Measurements from ENCODE around the gene TEX47. TPM values are rescaled to one million over a fixed set of nuclear protein-coding genes. Genes with fewer than 3 reads are reported as not detected.

The TEX47 gene
- total RNA-seq: not detected

- Mint-ChIP-seq H3K4me3 (no peak within 1 kb of the TSS), H3K4me1 (no peaks in the 10 kb centered on the region), H3K27me3 (peaks cover 3% of the 10 kb centered on the region), H3K36me3 (ENCODE audit: low read depth) (no peaks in the 10 kb centered on the region), H3K9me3 (no peaks in the 10 kb centered on the region), H3K27ac (no peak within 1 kb of the TSS)
- no peak for ATAC-seq (replicated peaks)
Observed at GRCh38 chr7:88795553-88795952, at the start of gene TEX47. Gene TEX47 (minus strand): TSS chr7:88795737. CDS start chr7:88794942, 795 bp downstream.

DNA sequence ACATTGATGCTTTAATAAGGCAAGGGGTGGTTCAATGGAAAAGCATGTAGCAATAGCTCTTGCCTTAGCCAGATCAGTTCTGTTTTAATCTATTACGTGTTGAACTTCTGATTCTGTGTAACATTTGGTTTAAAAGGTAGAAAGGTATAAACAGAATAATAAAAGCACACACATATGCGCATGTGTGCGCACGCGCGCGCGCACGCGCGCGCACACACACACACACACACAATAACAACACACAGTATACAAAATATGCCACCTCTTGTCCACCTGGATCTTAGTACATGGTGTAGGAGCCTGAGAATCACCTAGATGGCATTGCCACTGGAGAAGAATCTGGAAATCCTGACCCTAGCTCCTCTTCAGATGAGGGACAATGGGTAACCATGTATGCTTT lies 49.6 kb upstream of the TEX47 start:
- Mint-ChIP-seq H3K36me3 (ENCODE audit: low read depth) (no peaks in the 10 kb centered on the region), H3K4me1 (no peaks in the 10 kb centered on the region), H3K27me3 (no peaks in the 10 kb centered on the region), H3K4me3 (no peak overlapping the region), H3K27ac (no peak overlapping the region), H3K9me3 (no peaks in the 10 kb centered on the region)
- no peak for ATAC-seq (replicated peaks)

DNA sequence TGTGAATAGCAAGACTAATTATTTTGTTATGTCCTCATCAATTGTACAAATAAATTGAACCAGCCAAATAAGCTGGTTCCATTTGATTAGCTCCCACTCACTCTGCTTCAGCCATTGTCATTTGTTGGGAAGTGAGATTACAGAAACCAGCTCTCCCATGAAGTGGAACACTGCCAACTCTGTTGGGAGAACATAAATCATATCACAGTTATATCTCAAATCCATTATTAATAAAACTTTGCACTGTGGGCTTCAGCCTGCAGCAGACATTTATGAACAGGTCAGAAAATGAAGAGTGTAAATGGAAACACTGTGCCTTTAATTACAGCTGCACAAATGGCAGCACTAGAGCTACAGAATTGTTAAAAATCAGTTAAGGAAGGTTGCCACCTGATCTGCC lies 46.7 kb upstream of the TEX47 start:
- Mint-ChIP-seq H3K27me3 (no peaks in the 10 kb centered on the region), H3K36me3 (ENCODE audit: low read depth) (no peaks in the 10 kb centered on the region), H3K27ac (no peak overlapping the region), H3K4me3 (no peak overlapping the region), H3K4me1 (no peaks in the 10 kb centered on the region), H3K9me3 (no peaks in the 10 kb centered on the region)
- ATAC-seq (replicated peaks): no peak

DNA sequence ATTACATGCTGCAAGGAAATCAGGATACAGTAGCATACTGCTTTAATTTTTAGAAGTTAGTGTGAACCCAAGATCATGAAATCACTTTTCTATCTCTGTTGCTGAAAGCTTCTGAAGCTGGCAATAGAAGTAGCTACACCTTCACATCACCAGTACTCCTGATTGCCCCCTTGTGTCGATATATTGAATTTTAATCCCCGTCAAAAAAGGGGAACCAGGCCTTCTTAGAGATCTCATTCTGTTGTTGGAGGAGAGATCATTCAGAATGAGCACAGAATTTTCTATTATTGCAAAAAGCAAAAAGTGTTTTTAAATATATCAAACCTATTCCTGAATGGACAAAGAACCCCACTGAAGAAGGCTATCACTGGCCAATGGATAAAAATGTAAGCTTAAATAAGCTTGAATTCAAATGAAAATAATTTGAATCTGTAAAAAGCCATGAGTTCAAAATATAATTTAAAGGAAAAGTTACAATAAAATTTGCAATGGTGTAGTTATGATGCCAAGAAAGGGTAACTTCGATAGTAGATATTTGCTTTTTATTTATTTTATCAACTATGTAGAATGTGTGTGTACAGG lies 39.7 kb upstream of the TEX47 start:
- Mint-ChIP-seq H3K9me3 (no peaks in the 10 kb centered on the region), H3K27ac (no peak overlapping the region), H3K4me3 (no peak overlapping the region), H3K36me3 (ENCODE audit: low read depth) (no peaks in the 10 kb centered on the region), H3K4me1 (no peaks in the 10 kb centered on the region), H3K27me3 (no peaks in the 10 kb centered on the region)
- ATAC-seq (replicated peaks): no peak

DNA sequence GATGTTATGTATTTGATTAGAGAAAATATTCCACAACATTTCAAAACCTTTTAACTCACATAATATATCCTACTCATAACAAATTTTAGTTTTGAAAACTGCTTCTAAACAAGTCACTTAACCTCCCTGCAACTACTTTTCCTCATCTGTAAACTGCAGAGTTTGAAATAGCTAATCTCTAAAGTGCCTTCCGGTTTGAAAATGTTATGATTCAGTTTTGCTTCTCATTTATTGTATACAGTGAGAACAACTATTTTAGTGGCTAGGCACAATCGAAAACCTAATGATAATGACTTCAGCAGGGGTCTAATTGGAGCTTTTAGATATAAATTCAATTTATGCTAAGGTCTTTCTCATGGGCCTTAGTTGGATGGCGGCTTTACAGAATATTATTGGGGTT lies 30.7 kb upstream of the TEX47 start:
- peaks cover 7% of the 10 kb centered on the region for H3K9me3 Mint-ChIP-seq
- no peaks in the 10 kb centered on the region for H3K4me1 Mint-ChIP-seq
- no peak for ATAC-seq (replicated peaks)
- no peaks in the 10 kb centered on the region for H3K27me3 Mint-ChIP-seq
- no peak overlapping the region for H3K4me3 Mint-ChIP-seq
- H3K36me3 Mint-ChIP-seq (ENCODE audit: low read depth): no peaks in the 10 kb centered on the region
- H3K27ac Mint-ChIP-seq: no peak overlapping the region

DNA sequence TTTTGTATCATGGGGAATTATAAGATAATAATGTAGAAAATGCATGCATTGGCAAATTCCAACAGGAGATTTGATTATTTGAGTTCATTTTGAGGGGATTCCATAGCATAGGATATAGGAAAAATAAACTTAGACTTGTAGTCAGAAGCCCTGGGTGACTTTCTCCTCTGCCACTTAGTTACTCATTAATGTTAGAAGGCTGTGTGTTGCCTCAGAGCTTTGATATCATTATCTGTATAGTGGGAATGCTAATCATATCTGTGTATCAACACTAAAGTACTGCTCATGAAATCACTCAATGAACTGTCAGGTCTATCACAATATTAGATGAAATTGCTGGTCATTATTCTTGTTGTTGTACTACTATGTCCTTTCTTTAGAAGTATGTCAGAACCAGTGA lies 23.0 kb upstream of the TEX47 start:
- ATAC-seq (replicated peaks): no peak

GRCh38 chr7:88806280-88807037 lies 10.9 kb upstream of the TEX47 start:
- no peak for ATAC-seq (replicated peaks)
- Mint-ChIP-seq H3K27me3 (no peaks in the 10 kb centered on the region), H3K36me3 (ENCODE audit: low read depth) (no peaks in the 10 kb centered on the region), H3K4me1 (no peaks in the 10 kb centered on the region), H3K27ac (no peak overlapping the region), H3K4me3 (no peak overlapping the region), H3K9me3 (no peaks in the 10 kb centered on the region)

More for the DNA sequence above, 23.0 kb upstream of the TEX47 start:
- Mint-ChIP-seq H3K36me3 (ENCODE audit: low read depth) (no peaks in the 10 kb centered on the region), H3K27me3 (no peaks in the 10 kb centered on the region), H3K4me3 (no peak overlapping the region), H3K4me1 (no peaks in the 10 kb centered on the region), H3K9me3 (peaks cover 11% of the 10 kb centered on the region), H3K27ac (no peak overlapping the region)

GRCh38 chr7:88801046-88801445 lies 5.5 kb upstream of the TEX47 start:
- no peak overlapping the region for H3K4me3 Mint-ChIP-seq
- no peaks in the 10 kb centered on the region for H3K9me3 Mint-ChIP-seq
- peaks cover 3% of the 10 kb centered on the region for H3K27me3 Mint-ChIP-seq
- no peak for ATAC-seq (replicated peaks)
- no peaks in the 10 kb centered on the region for H3K4me1 Mint-ChIP-seq
- no peaks in the 10 kb centered on the region for H3K36me3 Mint-ChIP-seq (ENCODE audit: low read depth)
- no peak overlapping the region for H3K27ac Mint-ChIP-seq

GRCh38 chr7:88792361-88792760 lies 3.2 kb downstream of the TEX47 start:
- Mint-ChIP-seq H3K4me1 (no peaks in the 10 kb centered on the region), H3K4me3 (no peak overlapping the region), H3K9me3 (no peaks in the 10 kb centered on the region), H3K27ac (no peak overlapping the region), H3K27me3 (no peaks in the 10 kb centered on the region), H3K36me3 (ENCODE audit: low read depth) (no peaks in the 10 kb centered on the region)
- ATAC-seq (replicated peaks): no peak

DNA sequence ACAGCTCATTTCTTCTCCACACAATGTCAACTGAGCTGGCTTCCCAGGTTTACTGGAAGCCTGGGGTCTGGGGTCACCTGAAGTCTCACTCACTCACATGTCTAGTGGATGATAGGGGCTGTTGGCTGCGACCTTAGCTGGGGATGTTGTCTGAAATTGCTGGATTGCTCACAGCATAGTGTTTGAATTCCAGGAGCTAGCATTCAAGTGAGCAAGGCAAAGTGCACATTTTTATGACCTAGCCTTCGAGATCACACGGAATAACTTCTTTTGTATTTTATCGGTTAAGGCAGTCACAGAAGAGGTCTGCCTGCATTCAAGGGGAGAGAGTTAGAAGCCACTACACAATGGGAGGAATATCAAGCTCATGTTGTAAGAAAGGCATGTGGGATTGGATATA lies 3.6 kb downstream of the TEX47 start:
- Mint-ChIP-seq H3K27ac (no peak overlapping the region), H3K4me3 (no peak overlapping the region), H3K27me3 (no peaks in the 10 kb centered on the region), H3K9me3 (no peaks in the 10 kb centered on the region), H3K4me1 (no peaks in the 10 kb centered on the region), H3K36me3 (ENCODE audit: low read depth) (no peaks in the 10 kb centered on the region)
- no peak for ATAC-seq (replicated peaks)

- H3K27ac Mint-ChIP-seq: no peak overlapping the region
- H3K9me3 Mint-ChIP-seq: no peaks in the 10 kb centered on the region
- H3K4me3 Mint-ChIP-seq: no peak overlapping the region
- no peaks in the 10 kb centered on the region for H3K4me1 Mint-ChIP-seq
- ATAC-seq (replicated peaks): no peak
- H3K36me3 Mint-ChIP-seq (ENCODE audit: low read depth): no peaks in the 10 kb centered on the region
- no peaks in the 10 kb centered on the region for H3K27me3 Mint-ChIP-seq
Observed at GRCh38 chr7:88789480-88790064, 6.0 kb downstream of the TEX47 start.

GRCh38 chr7:88787777-88788176 lies 7.8 kb downstream of the TEX47 start:
- H3K36me3 Mint-ChIP-seq (ENCODE audit: low read depth): no peaks in the 10 kb centered on the region
- no peak overlapping the region for H3K4me3 Mint-ChIP-seq
- H3K4me1 Mint-ChIP-seq: no peaks in the 10 kb centered on the region
- no peaks in the 10 kb centered on the region for H3K27me3 Mint-ChIP-seq
- no peak overlapping the region for H3K27ac Mint-ChIP-seq
- no peaks in the 10 kb centered on the region for H3K9me3 Mint-ChIP-seq
- ATAC-seq (replicated peaks): no peak

DNA sequence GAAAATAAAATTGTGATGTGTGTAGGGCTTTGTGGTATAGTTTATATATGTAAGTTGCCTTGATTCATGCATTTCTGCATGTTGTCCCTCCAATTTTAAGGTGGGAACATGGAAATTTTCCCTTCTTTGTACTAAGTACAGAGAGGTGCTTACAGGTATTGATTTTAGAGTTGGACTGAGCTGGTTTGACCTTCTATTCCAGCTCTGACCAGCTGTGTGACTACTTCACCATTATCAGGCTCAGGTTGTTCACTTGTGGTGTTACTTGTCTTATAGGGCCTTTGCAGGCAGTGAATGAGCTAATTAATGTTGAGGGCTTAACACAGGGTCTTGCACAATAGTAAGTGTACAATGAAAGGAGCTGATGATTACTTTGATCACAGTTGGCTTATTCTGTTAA lies 19.7 kb downstream of the TEX47 start:
- no peak for ATAC-seq (replicated peaks)
- Mint-ChIP-seq H3K9me3 (no peaks in the 10 kb centered on the region), H3K4me1 (no peaks in the 10 kb centered on the region), H3K27me3 (peaks cover 4% of the 10 kb centered on the region), H3K36me3 (ENCODE audit: low read depth) (no peaks in the 10 kb centered on the region), H3K4me3 (no peak overlapping the region), H3K27ac (no peak overlapping the region)

GRCh38 chr7:88772776-88773175 lies 22.8 kb downstream of the TEX47 start:
- Mint-ChIP-seq H3K4me3 (no peak overlapping the region), H3K9me3 (no peaks in the 10 kb centered on the region), H3K4me1 (no peaks in the 10 kb centered on the region), H3K27me3 (no peaks in the 10 kb centered on the region), H3K27ac (no peak overlapping the region), H3K36me3 (ENCODE audit: low read depth) (no peaks in the 10 kb centered on the region)
- no peak for ATAC-seq (replicated peaks)

DNA sequence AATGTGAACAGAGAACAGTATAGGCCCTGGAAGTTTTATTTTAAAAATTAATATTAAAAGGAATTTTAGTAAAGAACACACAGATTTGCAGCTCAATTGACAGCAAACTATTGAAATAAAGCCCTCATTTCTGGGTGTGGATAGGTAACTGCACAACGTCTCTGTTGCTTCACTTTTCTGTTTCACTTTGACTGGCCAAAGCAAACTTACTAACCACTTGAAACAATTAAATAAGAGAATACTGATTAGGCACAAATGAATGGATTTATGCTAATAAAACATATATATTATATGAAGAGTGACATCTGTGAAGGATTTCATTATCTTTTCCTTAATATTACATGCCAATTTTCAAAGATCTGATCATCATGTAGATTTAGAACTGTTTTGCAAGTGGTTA lies 24.1 kb downstream of the TEX47 start:
- Mint-ChIP-seq H3K9me3 (no peaks in the 10 kb centered on the region), H3K27me3 (peaks cover 4% of the 10 kb centered on the region), H3K27ac (no peak overlapping the region), H3K4me3 (no peak overlapping the region), H3K4me1 (no peaks in the 10 kb centered on the region), H3K36me3 (ENCODE audit: low read depth) (no peaks in the 10 kb centered on the region)
- ATAC-seq (replicated peaks): no peak

Data from activated T-helper 17 cell treated with anti-CD3 and anti-CD28 coated beads, Interleukin-2, amount 50 U/mL, for 72 hours (primary cell).